GM19395 (cell line): ENCODE results near the gene MYO5A.
A peak's percentile ranks its signal among the peaks of the same experiment; 100 is the strongest.
"Not testable (repeated sequence)": the region's sequence is repeated elsewhere in the genome, so short reads cannot be mapped to it uniquely, and the experiment has no call there.

ENCODE experiments used
- ATAC-seq: cut with Tn5 transposase; IDR thresholded peaks from one replicate; pipeline ENCODE4 v1.9.1; 2021; ENCODE audit warnings: mild to moderate bottlenecking, moderate library complexity; ENCODE audit not compliant: unreplicated experiment

Gene MYO5A

DNA sequence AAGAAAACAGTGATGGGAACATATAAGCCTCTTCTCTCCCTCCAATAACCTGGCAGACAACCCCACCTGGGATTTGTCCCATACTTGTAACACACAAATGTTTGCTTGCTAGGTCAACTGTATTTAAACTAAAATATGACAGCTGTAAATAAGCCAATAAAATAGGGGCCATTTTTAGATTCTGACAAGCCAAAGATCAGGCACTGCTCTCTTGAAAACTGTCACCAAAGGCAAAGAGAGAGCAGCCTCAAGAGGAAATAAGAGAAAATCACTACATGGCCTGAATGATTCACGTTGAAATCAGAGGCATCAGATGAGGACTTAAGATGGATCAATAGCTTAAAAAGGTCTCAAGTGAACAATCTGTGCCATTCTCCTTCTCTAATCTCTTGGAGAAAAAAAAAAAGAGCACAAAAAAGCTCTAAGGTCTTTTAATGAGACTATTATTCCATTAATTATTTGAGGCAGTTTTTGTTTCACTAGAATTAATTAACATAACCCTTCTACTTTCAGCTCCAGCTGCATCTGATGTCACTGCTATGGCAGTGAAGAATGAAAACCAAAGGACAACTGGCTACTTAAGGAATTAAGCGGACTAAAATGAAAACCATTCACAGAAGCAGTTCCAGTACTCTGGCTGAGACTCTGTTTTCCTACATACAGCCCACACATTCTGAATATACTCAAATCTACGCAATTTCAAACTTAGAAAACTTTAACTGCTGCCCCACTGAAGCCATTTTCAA lies 19.0 kb downstream of the MYO5A start:
- ATAC-seq, result no peak

- ATAC-seq, result no peak
Observed at GRCh38 chr15:52506549-52506948, 22.1 kb downstream of the MYO5A start.

- no peak for ATAC-seq
Observed at GRCh38 chr15:52505151-52505550, 23.5 kb downstream of the MYO5A start.

GRCh38 chr15:52503788-52504496 lies 24.7 kb downstream of the MYO5A start:
- peak; percentile 94 for ATAC-seq

GRCh38 chr15:52502608-52503007 lies 26.1 kb downstream of the MYO5A start:
- no peak for ATAC-seq

DNA sequence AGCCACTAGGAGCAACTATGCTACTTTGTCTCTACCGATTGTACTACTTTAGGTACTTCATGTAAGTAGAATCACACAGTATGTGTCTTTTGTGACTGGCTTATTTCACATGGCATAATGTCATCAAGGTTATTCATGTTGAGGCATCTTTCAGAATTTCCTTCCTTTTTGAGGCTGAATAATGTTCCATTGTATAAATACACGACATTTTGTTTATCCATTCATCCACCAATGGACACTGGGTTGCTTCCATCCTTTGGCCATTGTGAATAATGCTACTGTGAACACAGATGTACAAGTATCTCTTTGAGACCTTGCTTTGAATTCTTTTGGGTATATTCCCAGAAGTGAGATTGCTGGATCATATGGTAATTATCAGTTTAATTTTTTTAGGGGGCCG lies 29.2 kb downstream of the MYO5A start:
- ATAC-seq, result no peak

GRCh38 chr15:52498706-52499105 lies 30.0 kb downstream of the MYO5A start:
- ATAC-seq, result no peak

GRCh38 chr15:52496776-52497470 lies 31.8 kb downstream of the MYO5A start:
- no peak for ATAC-seq

- no peak for ATAC-seq
Observed at GRCh38 chr15:52496175-52496574, 32.5 kb downstream of the MYO5A start.

DNA sequence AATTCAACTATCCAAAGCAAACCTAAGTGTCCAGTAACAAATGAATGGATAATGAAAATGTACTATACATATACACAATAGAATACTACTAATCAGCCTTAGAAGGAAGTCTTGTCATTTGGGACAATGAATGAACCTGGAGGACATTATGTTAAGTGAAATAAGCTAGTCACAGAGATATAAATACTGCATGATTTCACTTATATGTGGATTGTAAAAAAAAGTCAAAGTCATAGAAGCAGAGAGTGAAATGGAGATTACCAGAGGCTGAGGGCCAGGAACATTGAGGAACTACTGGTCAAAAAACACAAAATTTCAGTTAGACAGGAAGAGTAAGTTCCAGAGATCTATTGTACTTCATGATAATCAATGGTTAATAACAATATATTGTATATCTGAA lies 33.6 kb downstream of the MYO5A start:
- ATAC-seq, result no peak

DNA sequence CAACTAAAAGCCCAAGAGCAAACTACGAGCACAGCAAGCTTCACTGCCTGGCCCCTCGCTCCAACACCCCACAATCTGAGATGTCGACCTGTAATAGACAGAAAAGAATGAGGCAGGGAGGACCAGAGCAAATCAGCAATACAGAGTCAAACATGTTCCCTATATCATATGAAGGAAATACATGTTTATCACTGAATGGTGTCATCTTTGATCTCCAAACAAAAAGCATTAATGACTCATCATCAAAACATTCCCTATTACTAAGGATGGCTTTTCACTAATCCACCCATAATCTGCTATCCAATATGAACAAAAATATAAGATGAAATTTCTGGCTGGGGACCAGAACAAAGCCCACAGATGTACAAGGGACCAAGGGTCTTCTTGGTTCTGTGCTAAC lies 34.7 kb downstream of the MYO5A start:
- no peak for ATAC-seq

DNA sequence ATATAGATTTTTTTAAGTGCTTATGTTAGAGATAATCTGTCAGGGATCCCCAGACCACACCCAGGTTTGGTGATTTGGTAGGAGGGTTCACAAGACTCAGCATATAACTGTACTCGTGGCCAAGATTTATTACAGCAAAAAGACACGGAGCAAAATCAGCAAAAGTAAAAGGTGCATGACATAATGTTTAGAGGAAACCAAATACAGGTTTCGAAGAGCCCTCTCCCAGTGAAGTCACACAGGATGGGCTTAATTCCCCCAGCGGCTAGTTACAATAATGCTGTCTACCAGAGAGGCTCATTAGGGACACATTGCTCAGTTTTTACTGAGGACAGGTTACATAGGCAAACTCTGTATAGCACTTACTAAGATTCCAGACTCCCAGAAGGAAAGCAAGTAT lies 36.5 kb downstream of the MYO5A start:
- ATAC-seq, result no peak

DNA sequence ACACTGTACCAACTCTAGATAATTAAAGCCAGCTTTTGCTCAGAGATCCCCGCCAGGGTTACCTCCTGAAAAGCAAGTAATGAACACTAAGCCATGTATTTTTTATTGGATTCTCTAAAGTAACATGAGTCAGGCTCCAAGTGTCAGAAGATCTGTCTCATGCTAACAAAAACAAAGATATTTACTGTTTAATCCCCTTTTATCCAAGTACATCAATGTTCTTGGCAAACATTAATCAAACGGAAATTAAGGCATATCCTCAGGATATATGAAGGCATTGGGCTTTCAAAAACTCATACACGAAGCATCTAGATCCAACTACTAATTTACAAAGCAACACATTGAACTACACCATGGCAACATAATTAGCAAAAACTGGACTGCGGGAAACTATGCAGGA lies 37.2 kb downstream of the MYO5A start:
- no peak for ATAC-seq

GRCh38 chr15:52489430-52489829 lies 39.2 kb downstream of the MYO5A start:
- ATAC-seq, result not testable (repeated sequence)

GRCh38 chr15:52488830-52489229 lies 39.9 kb downstream of the MYO5A start:
- ATAC-seq, result no peak

DNA sequence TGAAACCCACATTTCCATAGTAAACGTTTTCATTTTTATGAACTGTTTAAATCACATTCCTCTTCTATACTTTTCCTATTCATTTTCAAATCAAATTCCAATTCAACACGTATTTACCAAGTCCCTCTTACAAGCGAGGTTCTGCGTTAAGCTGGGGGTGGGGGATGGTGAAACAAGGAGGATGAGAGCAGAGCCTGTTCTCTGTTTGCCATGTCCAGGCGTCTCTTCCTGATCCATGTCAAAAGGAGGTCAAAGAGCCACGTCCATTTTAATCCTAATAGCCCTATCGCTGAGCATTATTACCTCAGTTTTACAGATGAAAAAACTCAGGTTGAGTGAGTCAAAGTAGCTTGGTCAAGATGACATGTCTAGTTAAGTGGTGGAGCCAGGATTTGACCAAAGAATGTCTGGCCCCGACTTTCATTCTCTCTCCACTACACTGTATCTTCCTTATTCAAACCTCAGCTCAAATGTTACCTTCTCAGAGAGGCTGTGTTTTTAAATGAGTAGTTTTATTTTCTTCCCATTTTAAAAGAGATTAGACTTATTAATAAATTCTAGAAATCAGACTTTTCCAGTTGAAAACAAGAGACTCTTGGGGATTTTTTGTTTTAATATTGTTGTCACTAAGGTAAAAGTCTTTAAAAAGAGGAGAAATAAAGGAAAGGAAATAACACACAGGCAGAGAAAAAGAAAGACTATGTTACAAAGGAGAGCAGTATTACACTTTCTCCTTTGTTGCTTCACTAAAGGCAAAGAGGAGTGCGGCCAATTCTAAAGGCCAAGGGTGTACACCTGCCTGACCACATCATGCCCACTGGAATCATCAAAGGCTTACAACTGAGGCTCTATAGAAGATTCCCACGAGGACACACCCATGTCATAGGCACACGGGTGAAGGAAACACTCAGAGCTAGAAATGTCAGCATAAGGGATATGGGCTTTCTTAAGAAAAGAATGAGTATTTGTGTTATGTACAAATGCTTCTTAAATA lies 42.4 kb downstream of the MYO5A start:
- ATAC-seq, result no peak

- no peak for ATAC-seq
Observed at GRCh38 chr15:52485290-52485689, 43.4 kb downstream of the MYO5A start.

- no peak for ATAC-seq
Observed at GRCh38 chr15:52483707-52484106, 45.0 kb downstream of the MYO5A start.

GRCh38 chr15:52481915-52482314 lies 46.8 kb downstream of the MYO5A start:
- peak; percentile 99 for ATAC-seq

GRCh38 chr15:52480990-52481389 lies 47.7 kb downstream of the MYO5A start:
- no peak for ATAC-seq

- no peak for ATAC-seq
Observed at GRCh38 chr15:52466716-52467115, 62.0 kb downstream of the MYO5A start.
